ENCODE data around the gene ATP5ME.
A peak's percentile ranks its signal among the peaks of the same experiment; 100 is the strongest.
"Not testable (repeated sequence)": the region's sequence is repeated elsewhere in the genome, so short reads cannot be mapped to it uniquely, and the experiment has no call there.

Gene ATP5ME

DNA sequence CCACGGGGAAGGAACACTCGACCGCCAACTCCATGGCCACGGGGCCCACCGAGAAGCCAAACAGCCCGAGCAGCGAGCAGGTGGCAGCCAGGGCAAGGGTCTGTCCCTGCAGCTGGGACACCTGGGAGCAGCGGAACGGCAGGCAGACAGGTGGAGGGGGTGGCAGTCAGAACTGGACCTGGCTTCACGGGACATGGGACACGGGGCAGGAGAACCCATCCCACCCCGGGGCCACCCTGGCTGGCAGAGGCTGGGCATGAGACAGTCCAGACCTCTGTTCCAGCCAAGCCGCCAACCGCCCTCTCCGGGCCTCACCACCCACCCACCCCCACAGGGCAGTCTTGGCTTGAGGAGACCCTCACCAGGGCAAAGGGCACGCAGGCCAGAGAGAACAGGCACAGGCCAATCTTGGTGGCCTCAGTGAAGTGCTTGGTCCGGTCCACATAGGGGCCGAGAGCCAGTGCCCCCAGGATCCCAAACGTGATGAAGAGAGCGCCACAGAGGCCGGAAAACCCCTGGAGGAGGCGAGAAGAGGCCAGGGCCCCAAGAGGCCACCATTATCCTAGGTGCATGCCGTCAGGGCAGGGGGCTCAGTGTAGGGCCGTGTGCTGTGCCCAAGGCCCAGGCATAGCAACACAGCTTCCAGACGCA is 9.3 kb upstream of the ATP5ME start:
- no peak for DNase-seq

DNA sequence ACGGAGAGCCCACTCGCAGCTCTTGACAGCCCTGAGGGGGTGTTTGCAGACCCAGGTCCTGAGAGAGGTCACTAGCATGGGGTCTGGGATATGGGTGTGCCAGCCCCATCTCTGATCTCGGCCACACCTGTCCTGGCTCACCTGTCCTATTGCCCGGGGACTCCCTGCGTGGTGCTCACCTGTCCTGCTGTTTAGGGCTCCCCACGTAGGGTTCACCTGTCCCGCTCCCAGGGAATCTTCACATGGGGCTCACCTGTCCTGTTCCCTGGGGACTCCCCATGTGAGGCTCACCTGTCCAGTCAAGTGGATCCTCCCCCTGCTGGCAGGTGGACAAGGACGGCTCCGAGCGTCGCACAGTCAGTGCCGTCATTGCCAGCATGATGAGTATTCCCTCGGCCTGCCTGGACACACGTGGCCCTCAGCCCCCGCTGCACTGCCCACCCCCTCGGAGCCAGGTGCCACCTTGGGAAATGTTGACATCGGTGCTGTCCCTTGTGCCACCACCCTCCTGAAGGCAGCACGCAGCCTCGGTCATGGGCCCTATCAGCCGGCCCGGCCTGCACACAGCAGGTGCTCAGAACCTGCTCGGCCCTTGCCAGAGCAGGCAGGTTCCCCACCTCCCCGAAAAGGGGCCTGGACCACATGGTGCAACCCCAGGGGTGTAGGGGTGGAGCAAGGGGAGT is 8.6 kb upstream of the ATP5ME start:
- no peak for DNase-seq

DNA sequence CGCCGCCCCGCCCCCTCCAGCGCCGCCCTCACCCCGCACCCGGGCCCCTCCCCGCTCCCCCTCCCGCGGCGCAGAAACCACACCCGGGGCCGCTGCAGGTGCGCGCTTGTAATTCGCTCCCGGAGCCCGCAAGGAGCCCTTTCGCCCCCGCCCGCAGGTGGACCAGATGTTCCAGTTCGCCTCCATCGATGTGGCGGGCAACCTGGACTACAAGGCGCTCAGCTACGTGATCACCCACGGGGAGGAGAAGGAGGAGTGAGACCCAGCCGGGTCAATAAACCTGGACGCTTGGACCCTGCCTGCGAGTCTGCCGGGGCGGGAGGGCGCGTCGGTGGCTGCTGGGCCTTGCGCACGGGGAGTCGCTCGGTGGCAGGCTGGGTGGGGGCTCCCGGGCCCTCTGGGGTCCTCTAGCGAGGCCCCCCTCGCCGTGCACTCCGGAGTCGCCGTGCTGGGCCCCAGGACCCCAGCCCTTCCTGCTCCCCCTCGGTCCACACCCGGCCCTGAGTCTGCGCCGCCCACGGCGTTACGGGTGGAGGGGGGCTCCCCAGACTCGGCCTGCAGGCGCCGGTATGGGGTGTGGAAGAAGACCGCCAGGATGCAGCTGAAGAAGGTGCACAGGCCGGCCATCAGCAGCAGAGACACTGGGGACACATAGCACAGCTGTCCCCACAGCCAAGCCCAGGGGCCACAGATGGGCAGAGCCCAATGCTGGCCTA is 7.8 kb upstream of the ATP5ME start:
- peak in 1 of 4 experiments; percentile 25 for DNase-seq

DNA sequence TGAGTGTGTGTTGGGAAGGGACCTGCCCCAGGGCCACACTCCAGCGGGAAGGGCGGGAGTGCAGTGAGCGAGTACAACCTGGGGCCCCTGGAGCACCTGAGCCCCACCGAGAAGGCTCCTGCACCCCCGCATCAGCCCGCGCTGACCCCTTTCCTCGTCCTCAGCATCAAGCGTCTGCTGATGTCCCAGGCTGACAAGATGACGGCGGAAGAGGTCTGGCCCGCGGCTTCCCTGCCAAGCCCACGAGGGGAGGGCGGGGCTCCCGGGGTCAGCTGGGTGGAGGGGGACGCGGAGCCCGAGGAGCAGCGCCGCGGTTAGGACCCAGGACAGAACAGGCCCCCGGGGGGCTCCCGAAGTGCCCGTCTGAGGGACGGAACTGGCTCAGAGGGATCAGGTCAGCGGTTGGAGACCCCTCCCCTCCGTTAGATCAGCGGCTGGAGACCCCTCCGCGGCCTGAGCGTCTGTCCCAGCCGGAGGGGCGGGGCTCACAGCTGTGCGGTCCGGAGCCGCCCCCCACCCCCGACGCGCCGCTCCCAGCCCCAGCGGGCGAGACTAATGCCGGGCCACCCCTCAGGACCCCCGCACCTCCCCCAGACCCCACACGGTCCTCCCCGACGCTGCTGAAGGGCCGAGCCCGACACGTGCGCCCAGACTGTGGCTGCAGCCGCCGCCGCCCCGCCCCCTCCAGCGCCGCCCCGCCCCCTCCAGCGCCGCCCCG is 7.0 kb upstream of the ATP5ME start:
- DNase-seq, result peak in 1 of 4 experiments; percentile 34

DNA sequence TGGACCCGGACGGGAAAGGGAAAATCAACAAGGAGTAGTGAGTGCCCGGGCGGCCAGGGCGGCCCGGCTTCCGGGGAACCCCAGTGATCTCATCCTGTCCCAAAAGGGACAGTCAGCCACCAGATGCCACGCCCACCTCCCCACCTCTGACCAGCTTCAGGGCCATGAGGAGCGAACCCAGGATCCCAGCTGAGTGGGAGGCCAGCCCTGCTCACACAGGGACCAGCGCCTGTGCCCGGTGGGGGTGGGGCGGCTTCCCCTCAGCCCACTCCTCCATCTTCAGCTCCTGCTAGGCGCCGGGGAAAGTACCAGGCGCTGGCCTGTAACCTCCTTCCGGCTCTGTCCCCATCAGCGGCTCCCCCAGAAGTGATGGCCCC is 6.5 kb upstream of the ATP5ME start:
- DNase-seq, result no peak

DNA sequence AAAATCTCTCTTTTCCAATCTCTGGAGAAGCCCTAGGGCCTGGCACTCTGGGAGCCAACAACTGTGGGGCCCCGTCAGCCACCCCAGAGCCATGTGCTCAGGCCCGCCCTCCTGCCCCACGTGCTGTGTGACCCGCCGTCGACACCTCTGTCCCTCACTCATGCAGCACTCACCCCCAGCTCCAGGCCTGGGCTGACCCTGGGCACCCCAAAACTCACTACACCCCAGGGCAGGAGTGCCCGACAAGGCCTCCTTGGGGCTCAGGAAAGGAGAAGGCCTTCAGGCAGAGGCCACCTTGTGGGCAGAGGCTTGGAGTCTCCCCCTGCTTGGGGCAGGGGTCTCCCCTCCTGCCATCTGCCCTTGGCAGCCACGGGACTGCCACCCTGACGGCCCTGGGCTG is 6.0 kb upstream of the ATP5ME start:
- no peak for DNase-seq

DNA sequence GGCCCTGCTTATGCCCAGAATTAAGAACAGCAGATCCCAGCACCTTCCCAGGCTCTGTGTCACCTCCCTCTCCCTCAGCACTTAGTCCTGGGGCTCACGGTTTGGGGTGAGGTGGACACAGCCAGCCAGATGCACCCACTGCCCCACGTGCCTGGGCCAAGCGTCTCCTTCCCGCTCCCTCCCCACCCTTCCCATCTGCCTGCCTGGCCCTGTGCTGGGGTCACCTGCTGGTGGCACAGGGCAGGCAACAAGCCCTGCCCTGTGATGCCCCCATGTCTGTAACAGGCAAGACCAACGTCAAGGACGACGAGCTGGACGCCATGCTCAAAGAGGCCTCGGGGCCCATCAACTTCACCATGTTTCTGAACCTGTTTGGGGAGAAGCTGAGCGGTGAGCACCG is 5.6 kb upstream of the ATP5ME start:
- DNase-seq, result no peak

DNA sequence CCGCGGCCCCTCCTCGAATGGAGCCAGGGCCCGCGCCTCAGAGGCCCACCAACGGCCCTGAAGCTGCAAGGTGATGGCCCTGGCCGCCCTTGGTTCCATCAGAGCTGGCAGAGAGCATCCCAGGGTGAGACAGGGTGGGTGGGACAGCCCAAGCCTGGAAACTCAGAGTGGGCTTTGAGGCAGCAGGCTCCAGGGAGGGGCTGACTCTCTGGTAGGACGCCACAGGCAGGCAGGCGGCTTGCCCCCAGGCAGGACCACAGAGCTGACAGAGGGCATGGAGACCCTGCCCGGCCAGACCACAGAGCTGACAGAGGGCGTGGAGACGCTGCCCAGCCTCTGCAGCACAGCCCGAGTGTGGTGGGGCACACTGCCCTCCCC is 5.0 kb upstream of the ATP5ME start:
- DNase-seq, result no peak

DNA sequence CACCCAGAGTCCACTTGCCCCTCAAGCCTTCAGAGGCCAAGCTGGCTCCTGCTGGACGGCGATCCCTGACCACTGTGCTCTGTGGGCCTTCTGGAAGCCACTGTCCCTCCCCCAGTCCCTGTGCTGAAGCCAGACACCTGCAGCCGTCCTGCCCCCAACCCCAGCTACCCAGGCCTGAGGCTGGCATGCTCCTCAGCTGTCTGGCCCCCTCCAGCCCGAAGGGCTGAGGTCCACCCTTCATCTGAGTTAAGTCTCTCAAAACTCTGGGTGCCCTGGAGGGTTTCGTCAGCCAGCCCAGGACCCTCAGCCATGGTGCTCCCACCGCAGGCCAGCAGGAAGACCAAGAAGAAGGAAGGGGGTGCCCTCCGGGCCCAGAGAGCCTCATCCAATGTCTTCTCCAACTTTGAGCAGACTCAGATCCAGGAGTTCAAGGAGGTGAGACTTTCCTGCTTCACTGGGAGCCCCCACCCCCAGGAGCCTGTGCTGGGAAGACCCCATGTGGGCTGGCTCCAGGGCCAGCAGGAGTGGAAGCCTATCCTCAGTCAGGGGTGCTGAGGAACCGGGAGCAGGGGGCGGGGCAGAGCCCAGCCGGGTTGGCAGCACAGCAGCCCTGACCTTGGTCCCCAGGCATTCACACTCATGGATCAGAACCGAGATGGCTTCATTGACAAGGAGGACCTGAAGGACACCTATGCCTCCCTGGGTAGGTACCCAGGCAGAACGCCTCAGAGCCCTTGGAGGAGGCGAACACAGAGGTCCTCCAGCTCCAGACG is 4.4 kb upstream of the ATP5ME start:
- DNase-seq, result no peak

DNA sequence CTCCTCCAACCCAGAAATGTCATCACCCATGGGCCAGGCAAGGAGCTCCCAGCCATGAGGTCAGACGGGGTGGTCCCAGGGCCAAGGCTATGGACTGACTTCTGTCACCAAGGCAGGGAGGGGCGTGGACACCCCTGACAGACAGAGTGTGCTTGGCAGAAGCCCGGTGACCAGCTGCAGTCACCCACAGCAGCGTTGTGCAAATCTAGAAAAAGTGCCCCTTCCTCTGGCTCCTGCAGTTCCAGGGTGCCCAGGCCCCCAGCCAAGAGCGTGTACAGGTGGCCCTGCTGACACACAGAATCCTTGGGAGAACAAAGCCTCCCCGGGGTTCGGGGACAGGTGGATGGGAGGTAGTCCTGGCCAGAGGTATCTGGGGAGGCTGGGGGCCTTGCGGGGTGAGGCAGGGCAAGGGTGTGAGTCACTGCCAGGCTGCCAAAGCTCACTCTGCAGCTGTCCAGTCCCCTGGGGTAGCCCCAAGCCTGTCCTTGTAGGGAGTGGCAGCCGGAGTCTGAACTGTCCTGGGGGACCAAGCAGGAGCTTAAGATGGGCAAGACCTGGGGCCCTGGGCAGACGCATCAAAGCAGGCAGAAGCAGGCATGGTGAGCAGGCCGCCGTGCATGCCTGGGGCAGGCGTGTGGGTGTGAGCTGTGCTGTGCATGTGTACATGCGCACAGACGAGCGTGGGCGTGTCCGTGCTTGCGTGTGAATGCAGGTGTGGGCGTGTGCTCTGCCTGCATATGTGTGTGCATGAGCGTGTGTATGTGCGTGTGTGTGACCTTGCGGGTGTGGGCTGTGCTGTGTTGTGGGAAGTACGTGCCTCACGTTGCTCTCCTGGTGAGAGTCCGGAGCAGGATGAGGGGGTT is 3.6 kb upstream of the ATP5ME start:
- DNase-seq, result no peak

DNA sequence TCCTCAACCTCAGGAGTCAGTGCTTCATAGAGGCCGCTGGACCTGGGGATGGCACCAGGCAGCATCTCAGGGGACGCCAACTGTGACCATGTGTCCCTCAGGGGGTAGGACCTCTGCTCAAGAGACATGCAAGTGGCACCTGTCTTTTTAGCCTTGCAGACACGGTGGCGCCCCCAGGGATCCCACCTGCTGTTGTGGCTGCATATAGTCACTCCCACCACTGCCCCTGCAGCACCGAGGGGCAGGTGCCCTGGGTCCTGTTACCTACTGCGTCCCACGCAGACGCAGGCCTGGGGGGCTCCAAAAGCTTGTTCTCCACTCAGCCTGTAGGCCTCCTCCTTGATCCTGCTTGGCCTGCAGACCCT is 2.8 kb upstream of the ATP5ME start:
- DNase-seq, result no peak

DNA sequence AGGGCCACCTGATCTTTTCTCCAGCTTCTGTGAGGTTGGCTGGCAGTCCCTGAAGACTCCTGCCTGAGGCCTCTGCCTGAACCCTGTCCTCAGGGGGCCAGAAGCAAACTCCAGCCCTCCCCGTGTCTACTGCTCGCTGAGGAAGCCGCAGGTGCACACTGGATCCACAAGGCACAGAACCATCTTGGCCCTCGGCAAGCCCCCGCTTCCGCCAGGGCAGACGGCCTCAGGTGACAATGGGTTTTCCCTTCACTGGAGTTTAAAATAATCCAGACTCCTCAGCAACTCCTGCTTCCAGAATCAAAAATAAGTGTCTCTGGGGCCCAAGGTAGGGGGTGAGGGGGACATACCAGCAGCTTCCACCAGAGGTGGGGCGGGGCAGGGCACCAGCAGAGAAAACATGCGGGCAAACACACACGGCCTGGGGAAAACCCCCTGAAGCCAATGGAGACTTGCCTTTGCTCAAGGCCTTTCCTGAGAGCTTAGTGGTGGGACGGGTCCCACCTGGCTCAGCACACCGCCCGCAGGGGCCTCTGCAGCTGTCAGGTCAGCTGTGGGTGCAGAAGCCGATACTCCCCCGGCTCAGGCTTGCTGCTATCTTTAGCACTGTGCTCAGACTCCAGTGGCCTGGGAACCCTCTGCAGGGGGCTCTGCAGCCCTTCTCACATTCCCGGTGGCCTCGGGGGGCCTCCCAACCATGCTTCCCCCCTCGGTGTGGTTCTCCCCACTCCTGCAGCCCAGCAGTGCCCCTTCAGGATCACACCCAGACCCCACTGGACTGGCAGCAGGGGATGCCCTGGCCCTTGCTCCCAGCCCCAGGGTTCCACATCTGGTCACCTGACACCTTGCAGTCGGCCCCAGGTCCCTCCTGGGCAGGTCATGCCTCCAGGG is 2.1 kb upstream of the ATP5ME start:
- no peak for DNase-seq

DNA sequence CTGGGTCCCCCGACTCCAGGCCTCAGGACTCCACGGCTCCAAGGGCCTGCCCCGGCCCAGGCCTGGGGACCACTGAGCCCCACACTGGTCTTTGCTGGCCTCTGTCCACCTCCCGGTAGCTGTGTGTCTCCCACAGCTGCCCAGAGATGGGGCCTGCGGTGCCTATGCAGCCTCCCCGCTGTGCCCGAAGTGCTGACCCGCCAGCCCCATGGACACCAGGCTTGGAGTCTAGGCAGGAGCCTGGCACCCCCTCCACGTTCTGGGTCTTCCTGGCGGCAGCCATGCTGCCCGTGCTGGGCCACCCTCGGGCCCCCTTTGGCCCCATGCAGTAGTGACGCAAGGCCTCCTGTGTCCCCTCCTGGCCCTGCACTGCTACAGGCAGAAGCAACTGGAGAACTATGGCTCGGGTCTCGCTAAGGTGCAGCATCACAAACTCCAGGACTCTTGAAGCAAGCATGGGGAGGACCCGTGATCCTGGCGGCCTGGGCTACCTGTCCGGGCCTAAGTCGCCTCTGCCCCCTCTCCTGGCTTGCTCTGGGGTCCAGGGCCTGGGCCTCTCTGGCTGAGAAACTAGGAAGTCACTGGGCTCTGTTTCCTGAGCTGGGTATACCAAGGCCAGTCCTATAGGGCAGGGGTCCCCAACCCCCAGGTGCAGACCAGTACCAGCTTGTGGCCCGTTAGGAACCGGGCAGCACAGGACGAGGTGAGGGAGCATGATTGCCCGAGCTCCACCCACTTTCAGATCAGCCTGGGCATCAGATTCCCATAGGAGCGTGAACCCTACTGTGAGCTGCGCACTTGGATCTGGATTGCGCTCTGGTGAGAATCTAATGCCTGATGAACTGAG is 1.2 kb upstream of the ATP5ME start:
- DNase-seq, result no peak

DNA sequence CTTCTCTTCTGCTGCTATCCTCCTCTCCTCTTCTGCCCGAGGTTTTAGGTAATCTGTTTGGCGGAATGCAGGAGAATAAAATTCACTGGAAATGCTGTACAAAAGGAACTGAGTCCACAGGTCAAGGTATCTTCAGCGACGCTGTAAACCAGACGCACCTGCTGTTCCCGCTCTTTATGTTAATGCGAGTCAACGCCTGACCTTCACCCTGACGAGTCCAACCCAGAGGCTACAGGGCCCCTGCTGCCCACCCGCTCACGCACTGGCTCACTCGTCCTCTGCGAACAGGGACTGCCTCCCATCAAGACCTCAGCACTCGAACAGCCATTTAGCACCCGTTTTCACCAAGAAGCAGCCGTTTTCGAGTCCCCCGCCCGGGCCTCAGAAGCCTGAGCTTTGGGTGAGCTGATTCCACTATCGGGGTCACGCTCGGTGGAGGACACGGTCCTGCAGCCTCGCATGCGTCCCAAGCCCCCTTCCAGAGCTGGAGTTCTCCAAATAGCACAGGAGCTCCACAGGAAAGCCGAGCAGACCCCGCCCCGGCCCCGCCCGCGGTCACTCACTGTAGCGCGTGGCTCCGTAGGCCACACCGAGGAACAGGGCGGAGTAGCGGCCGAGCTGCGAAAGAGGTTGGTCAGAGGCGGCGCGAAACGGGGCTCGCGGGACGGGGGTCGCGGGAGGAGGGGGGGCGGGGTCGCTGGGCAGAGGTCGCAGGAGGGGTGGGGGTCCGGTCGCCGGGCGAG is 556 bp downstream of the ATP5ME start:
- no peak for DNase-seq

DNA sequence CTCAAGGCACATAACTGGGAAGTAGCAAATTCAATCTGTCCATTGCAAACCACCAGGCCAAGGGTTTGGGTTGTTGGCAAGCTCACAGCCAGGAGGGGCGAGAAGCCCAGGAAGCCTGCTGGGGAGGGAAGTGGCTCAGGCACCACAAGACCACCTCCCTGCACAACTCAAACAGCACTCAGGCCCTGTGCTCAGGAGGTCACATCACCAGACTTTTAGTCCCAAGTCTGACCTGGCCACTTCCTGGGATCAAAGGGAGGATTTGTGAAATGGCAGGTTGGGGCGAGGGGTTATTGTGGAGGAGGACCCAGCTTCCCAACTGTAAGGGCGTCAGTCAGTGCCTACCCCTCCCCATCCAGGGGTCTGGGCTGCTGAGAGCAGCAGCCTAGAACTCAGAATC is 2.3 kb downstream of the ATP5ME start:
- DNase-seq, result no peak

DNA sequence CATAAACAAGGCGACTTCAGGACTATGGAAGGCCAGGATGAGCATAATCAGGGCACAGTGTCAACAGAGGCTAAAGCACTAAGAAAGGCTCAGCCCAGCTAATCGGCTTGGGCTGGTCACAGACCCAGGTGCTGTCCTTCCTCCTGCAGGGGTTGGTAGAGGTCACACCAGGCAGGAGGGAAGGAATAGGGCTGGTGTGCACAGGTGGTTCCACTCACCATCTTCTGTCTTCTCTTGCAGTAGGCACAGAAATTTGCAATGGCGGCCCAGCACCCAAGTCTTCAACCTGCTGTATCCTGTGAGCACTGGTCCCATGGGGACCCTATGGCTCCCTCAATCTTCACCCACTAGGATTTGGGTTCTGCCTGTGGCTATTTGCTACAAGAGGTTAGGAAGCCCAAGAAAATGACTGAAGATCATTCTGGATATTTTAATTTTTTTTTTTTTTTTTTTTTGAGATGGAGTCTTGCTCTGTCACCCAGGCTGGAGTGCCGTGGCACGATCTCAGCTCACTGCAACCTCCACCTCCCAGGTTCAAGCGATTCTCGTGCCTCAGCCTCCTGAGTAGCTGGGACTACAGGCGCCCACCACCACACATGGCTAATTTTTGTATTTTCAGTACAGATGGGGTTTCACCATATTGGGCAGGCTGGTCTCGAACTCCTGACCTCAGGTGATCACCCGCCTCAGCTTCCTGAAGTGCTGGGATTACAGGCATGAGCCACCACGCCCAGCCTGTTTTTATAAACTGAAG is 4.1 kb downstream of the ATP5ME start:
- not testable (repeated sequence) for DNase-seq

DNA sequence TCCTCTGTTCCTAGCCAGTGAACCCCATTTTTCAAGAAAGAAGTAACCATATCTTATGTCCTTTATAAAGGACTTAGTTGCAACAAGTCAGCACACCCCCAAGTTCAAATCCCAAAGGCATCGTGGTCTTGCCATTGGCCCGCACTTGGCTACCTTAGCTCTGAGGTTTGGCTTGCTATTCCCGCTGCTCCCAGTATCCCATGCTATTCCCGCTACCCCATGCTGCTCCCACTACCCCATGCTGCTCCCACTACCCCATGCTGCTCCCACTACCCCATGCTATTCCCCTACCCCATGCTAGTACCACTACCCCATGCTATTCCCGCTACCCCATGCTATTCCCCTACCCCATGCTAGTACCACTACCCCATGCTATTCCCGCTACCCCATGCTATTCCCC is 5.9 kb downstream of the ATP5ME start:
- DNase-seq, result not testable (repeated sequence)

DNA sequence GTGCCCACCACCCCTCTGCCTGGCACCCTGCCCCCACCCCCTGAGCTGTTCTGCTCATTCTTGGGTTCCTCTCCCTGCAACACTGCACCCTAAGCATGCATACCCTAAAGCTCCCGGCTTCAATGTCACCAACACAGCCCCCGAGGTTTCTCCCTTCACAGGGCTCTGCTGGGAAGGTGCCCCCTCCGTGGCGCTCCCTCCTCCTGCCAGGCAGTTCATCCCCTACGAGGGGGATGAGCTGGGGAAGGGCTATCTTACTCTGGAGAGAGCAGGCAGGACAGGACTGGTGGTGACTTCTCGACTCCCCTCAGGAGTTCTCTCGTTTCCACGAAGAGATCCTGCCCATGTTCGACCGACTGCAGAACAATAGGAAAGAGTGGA is 6.5 kb downstream of the ATP5ME start:
- no peak for DNase-seq
